Mesodermal cell (in vitro differentiated cells): ENCODE data around the gene AREG.

Experiments
- H3K27ac ChIP-seq: 2 replicates; pipeline ENCODE4 v1.7.0; 2013; ENCODE audit warnings: mild to moderate bottlenecking, low read depth, low read length, moderate library complexity; ENCODE audit not compliant: severe bottlenecking
- H3K36me3 ChIP-seq: 2 replicates; pipeline ENCODE4 v1.7.1; 2013; ENCODE audit warnings: mild to moderate bottlenecking, low read length, moderate library complexity; ENCODE audit not compliant: control insufficient read depth, insufficient read depth
- H3K4me1 ChIP-seq: one replicate; pipeline ENCODE4 v1.7.1; 2013; ENCODE audit warnings: mild to moderate bottlenecking, low read length; ENCODE audit not compliant: insufficient read depth, control insufficient read depth, poor library complexity, severe bottlenecking
- H3K4me3 ChIP-seq: 2 replicates; pipeline ENCODE4 v1.7.0; 2013; ENCODE audit warnings: low read length, control low read depth, mild to moderate bottlenecking; ENCODE audit not compliant: insufficient read depth, poor library complexity, severe bottlenecking; ENCODE audit errors: extremely low read depth
- H3K9me3 ChIP-seq: 2 replicates; pipeline ENCODE4 v1.7.1; 2013; ENCODE audit warnings: mild to moderate bottlenecking, low read length, moderate library complexity; ENCODE audit not compliant: control insufficient read depth
- WGBS, 2 experiments: methylation state at CpG; one replicate each; pipeline ENCODE4 v1.1.5; 2013; ENCODE audit warnings: missing lambda C conversion rate in 2 of 2; ENCODE audit not compliant: insufficient coverage in 2 of 2; 5-methylcytosine and 5-hydroxymethylcytosine counted together

Gene AREG

GRCh38 chr4:74433043-74433442 lies 11.9 kb upstream of the AREG start:
- H3K27ac ChIP-seq: no peak overlapping the region
- no peak overlapping the region for H3K4me3 ChIP-seq
- H3K4me1 ChIP-seq: no peaks in the 10 kb centered on the region
- no peaks in the 10 kb centered on the region for H3K9me3 ChIP-seq
- no peaks in the 10 kb centered on the region for H3K36me3 ChIP-seq
- no CpG with 5 or more reads among the region's 2 CpGs for WGBS, 2 experiments

GRCh38 chr4:74433541-74434172 lies 11.3 kb upstream of the AREG start:
- H3K4me3 ChIP-seq: no peak overlapping the region
- WGBS, 2 experiments: 66 to 89% methylated on average over 2 to 4 of the region's 7 CpGs
- H3K9me3 ChIP-seq: no peaks in the 10 kb centered on the region
- no peak overlapping the region for H3K27ac ChIP-seq
- H3K36me3 ChIP-seq: no peaks in the 10 kb centered on the region
- no peaks in the 10 kb centered on the region for H3K4me1 ChIP-seq

- no peak overlapping the region for H3K4me3 ChIP-seq
- no peaks in the 10 kb centered on the region for H3K36me3 ChIP-seq
- H3K27ac ChIP-seq: no peak overlapping the region
- H3K4me1 ChIP-seq: no peaks in the 10 kb centered on the region
- no peaks in the 10 kb centered on the region for H3K9me3 ChIP-seq
- no CpG with 5 or more reads among the region's 1 CpG for WGBS, 2 experiments
Measured at GRCh38 chr4:74435296-74435695, 9.6 kb upstream of the AREG start.

GRCh38 chr4:74437866-74438265 lies 7.1 kb upstream of the AREG start:
- Histone ChIP-seq H3K36me3 (no peaks in the 10 kb centered on the region), H3K4me3 (no peak overlapping the region), H3K27ac (no peak overlapping the region), H3K4me1 (no peaks in the 10 kb centered on the region), H3K9me3 (no peaks in the 10 kb centered on the region)
- 82 to 100% methylated on average over 1 to 3 of the region's 3 CpGs for WGBS, 2 experiments

- Histone ChIP-seq H3K27ac (no peak overlapping the region), H3K4me3 (no peak overlapping the region), H3K9me3 (no peaks in the 10 kb centered on the region), H3K4me1 (no peaks in the 10 kb centered on the region), H3K36me3 (no peaks in the 10 kb centered on the region)
- no CpG with 5 or more reads among the region's 1 CpG for WGBS, 2 experiments
Measured at GRCh38 chr4:74438661-74439060, 6.3 kb upstream of the AREG start.

GRCh38 chr4:74439952-74440351 lies 5.0 kb upstream of the AREG start:
- 94 to 100% methylated on average over 4 to 6 of the region's 7 CpGs for WGBS, 2 experiments
- Histone ChIP-seq H3K4me3 (no peak overlapping the region), H3K36me3 (no peaks in the 10 kb centered on the region), H3K9me3 (no peaks in the 10 kb centered on the region), H3K27ac (no peak overlapping the region), H3K4me1 (no peaks in the 10 kb centered on the region)

GRCh38 chr4:74440356-74440755 lies 4.6 kb upstream of the AREG start:
- no peak overlapping the region for H3K4me3 ChIP-seq
- no peaks in the 10 kb centered on the region for H3K36me3 ChIP-seq
- H3K27ac ChIP-seq: no peak overlapping the region
- H3K4me1 ChIP-seq: no peaks in the 10 kb centered on the region
- WGBS, 2 experiments: 95 to 96% methylated on average over 3 to 4 of the region's 4 CpGs
- H3K9me3 ChIP-seq: no peaks in the 10 kb centered on the region

GRCh38 chr4:74441744-74442143 lies 3.2 kb upstream of the AREG start:
- H3K4me3 ChIP-seq: no peak overlapping the region
- no peak overlapping the region for H3K27ac ChIP-seq
- no peaks in the 10 kb centered on the region for H3K4me1 ChIP-seq
- no peaks in the 10 kb centered on the region for H3K9me3 ChIP-seq
- H3K36me3 ChIP-seq: no peaks in the 10 kb centered on the region
- no CpG with 5 or more reads among the region's 3 CpGs for WGBS, 2 experiments

- WGBS, 2 experiments: 93 to 94% methylated on average over 4 to 7 of the region's 8 CpGs
Measured at GRCh38 chr4:74446193-74446868, 1.4 kb downstream of the AREG start.

GRCh38 chr4:74446896-74447295 lies 2.0 kb downstream of the AREG start:
- Histone ChIP-seq H3K9me3 (no peaks in the 10 kb centered on the region), H3K4me3 (no peak overlapping the region), H3K36me3 (no peaks in the 10 kb centered on the region), H3K27ac (no peak overlapping the region), H3K4me1 (peaks cover 9% of the 10 kb centered on the region)
- 88% methylated on average over 1 of the region's 1 CpG; no CpG with 5 or more reads in 1 of the 2 experiments for WGBS, 2 experiments

More at GRCh38 chr4:74446193-74446868, 1.4 kb downstream of the AREG start:
- Histone ChIP-seq H3K36me3 (no peaks in the 10 kb centered on the region), H3K4me1 (peaks cover 9% of the 10 kb centered on the region), H3K9me3 (no peaks in the 10 kb centered on the region), H3K4me3 (no peak overlapping the region), H3K27ac (no peak overlapping the region)

- no peak overlapping the region for H3K27ac ChIP-seq
- H3K4me1 ChIP-seq: peaks cover 9% of the 10 kb centered on the region
- no peaks in the 10 kb centered on the region for H3K36me3 ChIP-seq
- H3K9me3 ChIP-seq: no peaks in the 10 kb centered on the region
- 86 to 93% methylated on average over 1 to 2 of the region's 5 CpGs for WGBS, 2 experiments
- no peak overlapping the region for H3K4me3 ChIP-seq
Measured at GRCh38 chr4:74447636-74448233, 2.8 kb downstream of the AREG start.
